Measurements from ENCODE around the gene IPCEF1. TPM values are rescaled to one million over a fixed set of nuclear protein-coding genes. Genes with fewer than 3 reads are reported as not detected.

IPCEF1 gene
- total RNA-seq, 4 donors from 2014 or later: 0.42 to 9.0 (median 3.1) TPM

DNA sequence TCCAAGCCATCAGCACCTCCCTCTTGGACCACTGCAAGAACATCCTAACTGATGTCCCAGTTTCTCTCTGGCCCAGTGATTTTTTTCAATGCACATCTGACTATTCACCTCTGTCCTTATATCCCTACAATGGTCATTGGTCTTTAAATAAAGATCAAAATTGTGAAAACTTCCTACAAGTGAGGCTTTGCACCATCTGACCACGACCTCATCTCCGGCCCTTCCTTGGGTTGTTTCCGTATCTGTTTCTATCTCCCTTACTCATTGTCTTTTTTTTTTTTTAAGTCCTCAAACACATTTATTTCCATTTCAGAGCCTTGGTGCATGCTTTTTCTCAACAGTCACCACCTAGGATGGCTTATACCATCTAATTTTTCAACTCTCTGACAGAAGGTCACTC is 88.1 kb downstream of the IPCEF1 start:
- TF ChIP-seq POLR2AphosphoS5 (IDR thresholded peaks at IDR 0.05) (no peak), EP300 (IDR thresholded peaks at IDR 0.05) (no peak), POLR2A (IDR thresholded peaks at IDR 0.05) (no peak)
- TF ChIP-seq, protein P1, sequence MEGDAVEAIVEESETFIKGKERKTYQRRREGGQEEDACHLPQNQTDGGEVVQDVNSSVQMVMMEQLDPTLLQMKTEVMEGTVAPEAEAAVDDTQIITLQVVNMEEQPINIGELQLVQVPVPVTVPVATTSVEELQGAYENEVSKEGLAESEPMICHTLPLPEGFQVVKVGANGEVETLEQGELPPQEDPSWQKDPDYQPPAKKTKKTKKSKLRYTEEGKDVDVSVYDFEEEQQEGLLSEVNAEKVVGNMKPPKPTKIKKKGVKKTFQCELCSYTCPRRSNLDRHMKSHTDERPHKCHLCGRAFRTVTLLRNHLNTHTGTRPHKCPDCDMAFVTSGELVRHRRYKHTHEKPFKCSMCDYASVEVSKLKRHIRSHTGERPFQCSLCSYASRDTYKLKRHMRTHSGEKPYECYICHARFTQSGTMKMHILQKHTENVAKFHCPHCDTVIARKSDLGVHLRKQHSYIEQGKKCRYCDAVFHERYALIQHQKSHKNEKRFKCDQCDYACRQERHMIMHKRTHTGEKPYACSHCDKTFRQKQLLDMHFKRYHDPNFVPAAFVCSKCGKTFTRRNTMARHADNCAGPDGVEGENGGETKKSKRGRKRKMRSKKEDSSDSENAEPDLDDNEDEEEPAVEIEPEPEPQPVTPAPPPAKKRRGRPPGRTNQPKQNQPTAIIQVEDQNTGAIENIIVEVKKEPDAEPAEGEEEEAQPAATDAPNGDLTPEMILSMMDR (IDR thresholded peaks at IDR 0.05): no peak
- Histone ChIP-seq H3K4me3 (no peak overlapping the region), H3K4me1 (no peaks in the 10 kb centered on the region), H3K27me3 (no peaks in the 10 kb centered on the region), H3K9me3 (no peaks in the 10 kb centered on the region), H3K27ac (no peak overlapping the region), H3K36me3 (no peaks in the 10 kb centered on the region)
- no peak for DNase-seq (ENCODE audit: low spot score in 2 of 2)
- WGBS: 91% methylated on average over 3 of the region's 3 CpGs

DNA sequence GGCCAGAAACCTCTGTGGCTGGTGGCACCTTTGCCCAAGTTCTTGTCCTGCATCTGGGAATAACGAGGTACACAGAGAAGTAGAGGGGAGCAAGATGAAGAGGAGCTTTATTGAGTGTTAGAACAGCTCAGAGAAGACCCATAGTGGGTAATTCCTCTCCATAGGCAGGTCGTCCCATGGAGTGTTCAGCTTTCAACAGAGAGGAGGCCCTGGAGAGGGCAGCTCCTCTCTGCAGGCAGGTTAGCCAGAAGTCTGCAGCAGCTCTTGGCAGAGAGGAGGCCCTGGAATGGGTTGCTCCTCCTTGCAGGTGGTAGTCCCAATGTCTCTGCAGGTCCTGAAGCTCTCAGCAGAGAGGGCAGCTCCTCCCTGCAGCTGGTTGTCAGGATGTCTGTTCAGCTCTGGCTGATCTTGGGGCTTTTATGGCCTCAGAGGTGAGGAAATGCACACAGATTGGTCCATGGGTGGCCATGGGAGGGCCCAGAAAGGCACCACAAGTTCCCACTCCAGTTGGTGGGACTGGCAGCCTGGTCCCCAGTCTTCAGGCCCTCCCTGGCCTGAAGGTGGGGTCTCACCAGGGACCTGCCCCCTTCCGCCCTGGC is 89.0 kb downstream of the IPCEF1 start:
- no peak overlapping the region for H3K27ac ChIP-seq

DNA sequence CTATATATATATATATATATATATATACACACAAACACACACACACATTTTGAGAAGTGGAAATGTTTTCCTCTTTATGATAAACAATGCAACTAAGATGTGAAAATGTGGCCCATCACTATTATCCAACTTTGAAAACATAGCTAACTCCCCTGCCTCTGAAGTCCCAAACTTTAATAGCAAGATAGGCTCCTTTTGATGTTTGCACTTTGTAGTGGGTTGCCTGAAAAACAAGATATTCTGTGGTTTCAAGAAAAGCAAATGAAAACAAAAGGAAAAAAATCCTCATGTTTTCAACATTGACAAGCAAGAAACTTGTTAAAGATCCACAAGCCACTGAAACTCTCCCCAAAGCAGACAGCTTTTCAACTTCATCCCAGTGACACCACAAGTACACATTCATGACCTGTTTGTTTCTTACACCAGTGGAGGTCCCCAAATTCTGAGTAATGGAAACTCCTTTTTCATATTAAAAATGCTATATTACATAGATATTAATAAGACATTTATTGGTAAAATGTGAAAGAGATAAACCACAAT is 90.0 kb downstream of the IPCEF1 start:
- no peaks in the 10 kb centered on the region for H3K36me3 ChIP-seq
- no peak overlapping the region for H3K4me3 ChIP-seq
- no peaks in the 10 kb centered on the region for H3K27me3 ChIP-seq
- H3K9me3 ChIP-seq: no peaks in the 10 kb centered on the region
- TF ChIP-seq EP300 (IDR thresholded peaks at IDR 0.05): no peak
- no peak for TF ChIP-seq POLR2AphosphoS5 (IDR thresholded peaks at IDR 0.05)
- TF ChIP-seq, protein P1 (IDR thresholded peaks at IDR 0.05): no peak
- H3K27ac ChIP-seq: no peak overlapping the region
- H3K4me1 ChIP-seq: no peaks in the 10 kb centered on the region
- no peak for DNase-seq (ENCODE audit: low spot score in 2 of 2)

More for the DNA sequence above, 89.0 kb downstream of the IPCEF1 start:
- DNase-seq (ENCODE audit: low spot score in 2 of 2): no peak
- WGBS: 72% methylated on average over 3 of the region's 3 CpGs
- H3K4me1 ChIP-seq: no peaks in the 10 kb centered on the region
- H3K36me3 ChIP-seq: no peaks in the 10 kb centered on the region
- no peaks in the 10 kb centered on the region for H3K9me3 ChIP-seq
- TF ChIP-seq POLR2AphosphoS5 (IDR thresholded peaks at IDR 0.05) (no peak), EP300 (IDR thresholded peaks at IDR 0.05) (no peak), POLR2A (IDR thresholded peaks at IDR 0.05) (no peak)
- TF ChIP-seq, protein P1 (IDR thresholded peaks at IDR 0.05): no peak
- H3K4me3 ChIP-seq: no peak overlapping the region
- no peaks in the 10 kb centered on the region for H3K27me3 ChIP-seq

- no peak for DNase-seq (ENCODE audit: low spot score in 2 of 2)
- no peak for TF ChIP-seq POLR2A (IDR thresholded peaks at IDR 0.05)
- no peak for TF ChIP-seq POLR2AphosphoS5 (IDR thresholded peaks at IDR 0.05)
- TF ChIP-seq EP300 (IDR thresholded peaks at IDR 0.05): no peak
- TF ChIP-seq, protein P1 (IDR thresholded peaks at IDR 0.05): no peak
- Histone ChIP-seq H3K27ac (no peak overlapping the region), H3K4me1 (no peaks in the 10 kb centered on the region), H3K9me3 (no peaks in the 10 kb centered on the region), H3K27me3 (no peaks in the 10 kb centered on the region), H3K36me3 (no peaks in the 10 kb centered on the region), H3K4me3 (no peak overlapping the region)
- WGBS: 87% methylated on average over 7 of the region's 7 CpGs
Measured at GRCh38 chr6:154261688-154262397, 94.8 kb downstream of the IPCEF1 start.

DNA sequence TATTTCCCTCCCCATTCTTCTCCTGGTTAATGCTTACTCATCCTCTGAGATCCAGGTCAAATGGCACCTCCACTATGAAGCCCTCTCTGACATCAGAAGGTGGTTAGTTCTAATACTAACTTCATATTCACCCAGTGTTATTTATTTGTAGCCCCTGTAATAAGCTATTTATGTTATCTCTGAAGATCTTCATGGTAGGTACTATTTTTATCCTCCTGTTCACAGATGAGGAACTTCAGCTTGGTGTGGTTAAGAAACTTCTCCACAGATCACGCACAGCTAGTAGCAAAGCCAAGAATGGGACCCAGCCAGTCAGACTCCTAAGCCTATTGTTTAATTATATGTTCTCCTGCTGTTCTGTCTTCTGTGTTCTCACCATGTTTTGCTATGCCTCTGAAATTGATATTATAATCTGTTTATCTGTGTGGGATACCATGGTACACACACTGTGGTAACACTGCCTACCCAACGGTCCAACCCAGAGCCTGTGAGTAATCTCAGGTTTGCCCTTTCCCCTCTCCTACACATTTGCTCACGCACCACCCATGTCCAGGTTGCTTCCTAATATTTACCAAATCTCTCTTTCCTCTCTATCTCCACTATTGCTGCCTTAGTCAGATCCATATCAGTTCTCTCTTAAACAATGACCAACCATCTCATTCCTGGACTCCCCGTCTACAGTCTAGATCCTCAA is 98.4 kb downstream of the IPCEF1 start:
- H3K27ac ChIP-seq: no peak overlapping the region
- no peak overlapping the region for H3K4me3 ChIP-seq
- 81% methylated on average over 4 of the region's 4 CpGs for WGBS
- no peaks in the 10 kb centered on the region for H3K36me3 ChIP-seq
- H3K4me1 ChIP-seq: no peaks in the 10 kb centered on the region
- no peak for TF ChIP-seq POLR2A (IDR thresholded peaks at IDR 0.05)
- no peak for TF ChIP-seq POLR2AphosphoS5 (IDR thresholded peaks at IDR 0.05)
- TF ChIP-seq, protein P1 (IDR thresholded peaks at IDR 0.05): no peak
- TF ChIP-seq EP300 (IDR thresholded peaks at IDR 0.05): no peak
- H3K27me3 ChIP-seq: no peaks in the 10 kb centered on the region
- DNase-seq (ENCODE audit: low spot score in 2 of 2): no peak
- peaks cover 3% of the 10 kb centered on the region for H3K9me3 ChIP-seq

Data from suprapubic skin (tissue), 4 donors.